HG03045 (cell line): ENCODE measurements around the gene DENND5B.

ENCODE experiments used
- ATAC-seq: cut with Tn5 transposase; IDR thresholded peaks from one replicate; pipeline ENCODE4 v1.9.1; 2021; ENCODE audit warnings: mild to moderate bottlenecking, moderate library complexity; ENCODE audit not compliant: unreplicated experiment

Gene DENND5B

GRCh38 chr12:31343139-31343538, 247.8 kb downstream of the DENND5B start:
- no peak for ATAC-seq

GRCh38 chr12:31342286-31342685, 248.7 kb downstream of the DENND5B start:
- no peak for ATAC-seq

GRCh38 chr12:31339831-31340622, 250.9 kb downstream of the DENND5B start:
- no peak for ATAC-seq

GRCh38 chr12:31337952-31338351, 253.0 kb downstream of the DENND5B start:
- no peak for ATAC-seq
